ENCODE data around the gene SRSF10.

DNA sequence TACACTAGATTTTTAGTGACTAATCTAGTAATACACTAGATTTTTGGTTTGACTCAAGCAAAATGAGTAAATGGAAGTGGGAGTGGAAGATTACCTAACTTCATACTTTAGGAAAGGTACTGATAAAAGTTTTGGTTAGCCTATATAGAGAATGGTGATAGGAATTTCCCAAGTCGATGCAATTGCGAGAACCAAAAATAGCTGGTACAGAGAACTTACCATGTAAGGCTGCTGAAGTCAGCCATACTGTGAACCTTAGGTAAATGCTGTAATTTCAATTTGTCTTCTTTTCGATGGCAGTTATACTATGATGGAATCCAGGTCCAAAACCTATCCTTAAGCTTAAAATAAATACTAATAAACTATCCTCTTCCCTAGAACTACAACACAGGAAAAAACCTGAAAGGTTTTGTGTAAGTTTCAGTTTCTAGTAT lies 15.9 kb downstream of the SRSF10 start:
- TF ChIP-seq, protein P1, sequence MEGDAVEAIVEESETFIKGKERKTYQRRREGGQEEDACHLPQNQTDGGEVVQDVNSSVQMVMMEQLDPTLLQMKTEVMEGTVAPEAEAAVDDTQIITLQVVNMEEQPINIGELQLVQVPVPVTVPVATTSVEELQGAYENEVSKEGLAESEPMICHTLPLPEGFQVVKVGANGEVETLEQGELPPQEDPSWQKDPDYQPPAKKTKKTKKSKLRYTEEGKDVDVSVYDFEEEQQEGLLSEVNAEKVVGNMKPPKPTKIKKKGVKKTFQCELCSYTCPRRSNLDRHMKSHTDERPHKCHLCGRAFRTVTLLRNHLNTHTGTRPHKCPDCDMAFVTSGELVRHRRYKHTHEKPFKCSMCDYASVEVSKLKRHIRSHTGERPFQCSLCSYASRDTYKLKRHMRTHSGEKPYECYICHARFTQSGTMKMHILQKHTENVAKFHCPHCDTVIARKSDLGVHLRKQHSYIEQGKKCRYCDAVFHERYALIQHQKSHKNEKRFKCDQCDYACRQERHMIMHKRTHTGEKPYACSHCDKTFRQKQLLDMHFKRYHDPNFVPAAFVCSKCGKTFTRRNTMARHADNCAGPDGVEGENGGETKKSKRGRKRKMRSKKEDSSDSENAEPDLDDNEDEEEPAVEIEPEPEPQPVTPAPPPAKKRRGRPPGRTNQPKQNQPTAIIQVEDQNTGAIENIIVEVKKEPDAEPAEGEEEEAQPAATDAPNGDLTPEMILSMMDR (IDR thresholded peaks at IDR 0.05; ENCODE audit: insufficient read depth, low read length) = no peak
- TF ChIP-seq POLR2AphosphoS5 (IDR thresholded peaks at IDR 0.05; ENCODE audit: low read depth) = peak; percentile 57; the same call in 1 of the 2 replicates
- TF ChIP-seq GABPA (IDR thresholded peaks at IDR 0.05; ENCODE audit: low read depth) = no peak
- no peak for TF ChIP-seq SPI1 (IDR thresholded peaks at IDR 0.05; ENCODE audit: borderline replicate concordance, low read depth)
- TF ChIP-seq REST (IDR thresholded peaks at IDR 0.05; ENCODE audit: insufficient replicate concordance, low read depth) = no peak
